ENCODE results near the gene SMAGP.

DNA sequence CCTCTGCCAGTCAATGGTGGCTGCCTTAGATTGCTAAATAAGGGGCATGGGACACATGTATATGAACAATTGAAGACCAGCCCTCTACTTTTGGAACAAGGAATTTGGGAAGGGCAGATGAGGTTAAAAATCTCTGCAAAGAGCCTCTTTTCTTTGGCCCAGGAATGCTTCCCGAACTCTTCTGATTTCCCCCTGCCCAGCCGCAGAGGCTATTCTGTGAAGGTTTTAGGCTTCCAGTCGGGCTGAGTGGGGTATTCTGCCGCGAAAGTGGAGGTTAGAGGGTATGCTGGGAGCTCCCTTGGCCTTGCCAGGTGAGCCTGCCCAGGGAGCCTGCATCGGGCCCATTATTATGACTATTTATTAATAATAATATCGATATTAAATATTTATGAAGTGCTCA is 53.6 kb downstream of the SMAGP start:
- TF ChIP-seq EP300 (IDR thresholded peaks at IDR 0.05; ENCODE audit: borderline replicate concordance) (no peak), EGR1 (IDR thresholded peaks at IDR 0.05) (no peak), TEAD4 (IDR thresholded peaks at IDR 0.05) (no peak)
